ENCODE results near the gene RPL27.

DNA sequence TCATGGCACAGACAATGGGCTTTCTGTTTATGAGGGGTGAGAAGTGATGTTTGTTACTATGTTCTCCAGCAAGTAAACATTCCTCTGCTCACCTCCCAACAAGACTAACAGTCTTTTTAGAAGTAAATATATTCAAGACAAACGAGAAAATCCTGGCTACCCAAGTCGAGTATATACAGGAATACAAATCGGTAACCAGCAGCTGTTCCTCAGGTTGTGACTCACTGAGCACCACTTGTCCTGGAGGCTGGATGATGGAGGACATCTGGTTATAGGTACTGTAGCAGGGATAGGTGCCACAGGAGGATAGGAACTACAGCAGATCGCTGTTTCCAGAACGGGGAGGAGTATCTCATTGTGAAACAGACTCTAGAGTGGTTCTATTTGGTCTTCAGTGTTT is 5.3 kb upstream of the RPL27 start:
- TF ChIP-seq, protein P1, sequence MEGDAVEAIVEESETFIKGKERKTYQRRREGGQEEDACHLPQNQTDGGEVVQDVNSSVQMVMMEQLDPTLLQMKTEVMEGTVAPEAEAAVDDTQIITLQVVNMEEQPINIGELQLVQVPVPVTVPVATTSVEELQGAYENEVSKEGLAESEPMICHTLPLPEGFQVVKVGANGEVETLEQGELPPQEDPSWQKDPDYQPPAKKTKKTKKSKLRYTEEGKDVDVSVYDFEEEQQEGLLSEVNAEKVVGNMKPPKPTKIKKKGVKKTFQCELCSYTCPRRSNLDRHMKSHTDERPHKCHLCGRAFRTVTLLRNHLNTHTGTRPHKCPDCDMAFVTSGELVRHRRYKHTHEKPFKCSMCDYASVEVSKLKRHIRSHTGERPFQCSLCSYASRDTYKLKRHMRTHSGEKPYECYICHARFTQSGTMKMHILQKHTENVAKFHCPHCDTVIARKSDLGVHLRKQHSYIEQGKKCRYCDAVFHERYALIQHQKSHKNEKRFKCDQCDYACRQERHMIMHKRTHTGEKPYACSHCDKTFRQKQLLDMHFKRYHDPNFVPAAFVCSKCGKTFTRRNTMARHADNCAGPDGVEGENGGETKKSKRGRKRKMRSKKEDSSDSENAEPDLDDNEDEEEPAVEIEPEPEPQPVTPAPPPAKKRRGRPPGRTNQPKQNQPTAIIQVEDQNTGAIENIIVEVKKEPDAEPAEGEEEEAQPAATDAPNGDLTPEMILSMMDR (IDR thresholded peaks at IDR 0.05): no peak
- no peak for TF ChIP-seq POLR2A (IDR thresholded peaks at IDR 0.05)
